ENCODE results near the gene KCNH2.
"Not testable (repeated sequence)": the region's sequence is repeated elsewhere in the genome, so short reads cannot be mapped to it uniquely, and the experiment has no call there.

KCNH2 gene

GRCh38 chr7:151012031-151012692 is 34.0 kb upstream of the KCNH2 start:
- TF ChIP-seq, protein P1, sequence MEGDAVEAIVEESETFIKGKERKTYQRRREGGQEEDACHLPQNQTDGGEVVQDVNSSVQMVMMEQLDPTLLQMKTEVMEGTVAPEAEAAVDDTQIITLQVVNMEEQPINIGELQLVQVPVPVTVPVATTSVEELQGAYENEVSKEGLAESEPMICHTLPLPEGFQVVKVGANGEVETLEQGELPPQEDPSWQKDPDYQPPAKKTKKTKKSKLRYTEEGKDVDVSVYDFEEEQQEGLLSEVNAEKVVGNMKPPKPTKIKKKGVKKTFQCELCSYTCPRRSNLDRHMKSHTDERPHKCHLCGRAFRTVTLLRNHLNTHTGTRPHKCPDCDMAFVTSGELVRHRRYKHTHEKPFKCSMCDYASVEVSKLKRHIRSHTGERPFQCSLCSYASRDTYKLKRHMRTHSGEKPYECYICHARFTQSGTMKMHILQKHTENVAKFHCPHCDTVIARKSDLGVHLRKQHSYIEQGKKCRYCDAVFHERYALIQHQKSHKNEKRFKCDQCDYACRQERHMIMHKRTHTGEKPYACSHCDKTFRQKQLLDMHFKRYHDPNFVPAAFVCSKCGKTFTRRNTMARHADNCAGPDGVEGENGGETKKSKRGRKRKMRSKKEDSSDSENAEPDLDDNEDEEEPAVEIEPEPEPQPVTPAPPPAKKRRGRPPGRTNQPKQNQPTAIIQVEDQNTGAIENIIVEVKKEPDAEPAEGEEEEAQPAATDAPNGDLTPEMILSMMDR (IDR thresholded peaks at IDR 0.05; ENCODE audit: low read depth, low read length), result no peak
- DNase-seq (ENCODE audit: low read depth in 2 of 2), result no peak
- H3K4me3 ChIP-seq (replicated peaks in 1 of 2; ENCODE audit: low read depth in 2 of 2, low read length in 2 of 2), result no peak overlapping the region

GRCh38 chr7:151011616-151012015 is 33.5 kb upstream of the KCNH2 start:
- H3K4me3 ChIP-seq (replicated peaks in 1 of 2; ENCODE audit: low read depth in 2 of 2, low read length in 2 of 2); DNase-seq (ENCODE audit: low read depth in 2 of 2): not testable (repeated sequence)

- DNase-seq (ENCODE audit: low read depth in 2 of 2), result no peak
- H3K4me3 ChIP-seq (replicated peaks in 1 of 2; ENCODE audit: low read depth in 2 of 2, low read length in 2 of 2), result no peak overlapping the region
- TF ChIP-seq, protein P1 (IDR thresholded peaks at IDR 0.05; ENCODE audit: low read depth, low read length), result no peak
Measured at GRCh38 chr7:151011097-151011409, 32.9 kb upstream of the KCNH2 start.

- TF ChIP-seq, protein P1 (IDR thresholded peaks at IDR 0.05; ENCODE audit: low read depth, low read length), result no peak
- DNase-seq (ENCODE audit: low read depth in 2 of 2), result peak in 1 of 2 donors; percentile 51
- H3K4me3 ChIP-seq (replicated peaks in 1 of 2; ENCODE audit: low read depth in 2 of 2, low read length in 2 of 2), result peak overlapping the region in 1 of 2 donors; percentile 8
Measured at GRCh38 chr7:151010307-151011096, 32.4 kb upstream of the KCNH2 start.

DNA sequence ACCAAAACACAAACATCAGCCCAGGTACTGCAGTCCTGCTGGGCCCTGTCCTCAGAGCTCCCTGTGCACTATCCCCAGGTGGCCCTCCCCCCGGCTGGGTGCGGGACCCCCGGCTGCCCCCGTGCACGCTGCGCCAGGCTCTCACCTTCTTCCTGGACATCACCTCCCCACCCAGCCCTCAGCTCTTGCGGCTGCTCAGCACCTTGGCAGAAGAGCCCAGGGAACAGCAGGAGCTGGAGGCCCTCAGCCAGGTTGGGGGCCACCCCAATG is 31.9 kb upstream of the KCNH2 start:
- TF ChIP-seq, protein P1 (IDR thresholded peaks at IDR 0.05; ENCODE audit: low read depth, low read length), result no peak
- no peak for DNase-seq (ENCODE audit: low read depth in 2 of 2)
- no peak overlapping the region for H3K4me3 ChIP-seq (replicated peaks in 1 of 2; ENCODE audit: low read depth in 2 of 2, low read length in 2 of 2)

GRCh38 chr7:151009327-151010036 is 31.4 kb upstream of the KCNH2 start:
- TF ChIP-seq, protein P1 (IDR thresholded peaks at IDR 0.05; ENCODE audit: low read depth, low read length), result no peak
- H3K4me3 ChIP-seq (replicated peaks in 1 of 2; ENCODE audit: low read depth in 2 of 2, low read length in 2 of 2), result no peak overlapping the region
- no peak for DNase-seq (ENCODE audit: low read depth in 2 of 2)
